Spleen (tissue), 11 donors: ENCODE data around the gene CYLD. TPM values are rescaled to one million over a fixed set of nuclear protein-coding genes. Genes with fewer than 3 reads are reported as not detected.

ENCODE experiments used
- DNase-seq: peaks from one replicate; pipeline ENCODE4 v3.0.0-alpha.2; 2020
- H3K27ac ChIP-seq, 8 donors: fragments of 200-600 bp; sonication (generic) in 7 of 8; 1 replicate in 4 of 8; 2 replicates in 4 of 8; pipeline versions ENCODE4 v1.5.0 to v1.8.0; 2016 to 2021; ENCODE audit warnings: inconsistent platforms in 4 of 8, mild to moderate bottlenecking in 4 of 8, moderate library complexity in 1 of 8
- H3K27me3 ChIP-seq, 7 donors: fragments of 200-600 bp; sonication (generic) in 6 of 7; replicated peaks in 1 of 7; 1 replicate in 4 of 7; 2 replicates in 3 of 7; pipeline versions ENCODE4 v1.5.0 to v1.8.0; 2016 to 2021; ENCODE audit warnings: inconsistent platforms in 3 of 7, mild to moderate bottlenecking in 1 of 7
- H3K36me3 ChIP-seq, 6 donors: fragments of 200-600 bp; sonication (generic) in 5 of 6; 1 replicate in 4 of 6; 2 replicates in 2 of 6; pipeline versions ENCODE4 v1.5.0 to v1.8.0; 2016 to 2021; ENCODE audit warnings: inconsistent platforms in 2 of 6
- H3K4me1 ChIP-seq, 6 donors: fragments of 200-600 bp; sonication (generic) in 5 of 6; 1 replicate in 3 of 6; 2 replicates in 3 of 6; pipeline versions ENCODE4 v1.5.0 to v1.8.0; 2016 to 2021; ENCODE audit warnings: inconsistent platforms in 3 of 6
- H3K4me3 ChIP-seq, 8 donors: fragments of 200-600 bp; sonication (generic) in 7 of 8; 1 replicate in 4 of 8; 2 replicates in 4 of 8; pipeline versions ENCODE4 v1.5.0 to v1.8.0; 2016 to 2021; ENCODE audit warnings: inconsistent platforms in 4 of 8, mild to moderate bottlenecking in 4 of 8, moderate library complexity in 2 of 8
- H3K9me3 ChIP-seq, 8 donors: fragments of 200-600 bp; sonication (generic) in 7 of 8; 1 replicate in 4 of 8; 2 replicates in 4 of 8; pipeline versions ENCODE4 v1.5.0 to v1.8.0; 2016 to 2021; ENCODE audit warnings: inconsistent platforms in 4 of 8
- POLR2A ChIP-seq, 3 donors: fragments of 450-650 bp; IDR thresholded peaks; one replicate each; pipeline ENCODE4 v1.5.1; 2017; ENCODE audit warnings: antibody characterized with exemption in 3 of 3, mild to moderate bottlenecking in 1 of 3
- POLR2AphosphoS5 ChIP-seq, 3 donors: sonication (generic); formaldehyde crosslinking; IDR thresholded peaks; one replicate each; pipeline ENCODE4 v1.5.1; 2017; ENCODE audit warnings: antibody characterized with exemption in 3 of 3
- WGBS, 5 donors: extraction: QIAGEN DNeasy Blood & Tissue Kit in 3 of 5; methylation state at CpG; one replicate each; pipeline versions ENCODE4 v1.1.5 to v1.1.7; 2013 to 2018; 5-methylcytosine and 5-hydroxymethylcytosine counted together
- intact Hi-C: fragments of 100-400 bp; cut with DNase I; formaldehyde crosslinking; loops from one replicate; pipeline ENCODE4 v1.15.0; 2023; ENCODE audit warnings: low total_unique reads
- polyA plus RNA-seq, 3 donors: library from polyadenylated mRNA; stranded (reverse); fragments of 200-250 nt; gene quantifications; one replicate each; pipeline ENCODE4 v1.2.1, GENCODE V29; 2013
- total RNA-seq, 7 donors: library from RNA; depleted of rRNA in 3 of 7; stranded (reverse); fragments of >200 nt in 3 of 7; fragmentation: NEBNext Ultra II Directional in 4 of 7; extraction: Animal tissue kit (Norgen Biotek cat#: 25700) in 4 of 7; gene quantifications; one replicate each; pipeline versions ENCODE4 v1.1.0 to v1.2.1, GENCODE V29; 2016 to 2021
- TF ChIP-seq, protein P1 (sequence below), 11 experiments: fragments of 200-600 bp in 7 of 11; fragments of 450-650 bp in 4 of 11; sonication (generic) in 4 of 11; IDR thresholded peaks in 8 of 11; conservative IDR thresholded peaks in 3 of 11; 1 replicate in 7 of 11; 2 replicates in 4 of 11; pipeline versions ENCODE4 v1.4.0 to v1.8.0; 2016 to 2021; ENCODE audit warnings: antibody characterized with exemption in 11 of 11, inconsistent platforms in 4 of 11, mild to moderate bottlenecking in 1 of 11
- donor health status: healthy with polysubstance abuse.
- donor health status: DM: no; HTN: no; CAD: no; lungs with moderate emphysema.
- donor health status: DM: no; HTN: no; CAD: no.
- donor health status: Bipolar disorder and iron deficiency.
- donor health status: healthy.
- donor health status: DM: no; HTN: no; CAD: no.
- donor health status: DM: yes; HTN: yes; CAD: no.

Gene CYLD
- total and polyA plus RNA-seq, 10 donors = 19.9 to 133 (median 103) TPM

DNA sequence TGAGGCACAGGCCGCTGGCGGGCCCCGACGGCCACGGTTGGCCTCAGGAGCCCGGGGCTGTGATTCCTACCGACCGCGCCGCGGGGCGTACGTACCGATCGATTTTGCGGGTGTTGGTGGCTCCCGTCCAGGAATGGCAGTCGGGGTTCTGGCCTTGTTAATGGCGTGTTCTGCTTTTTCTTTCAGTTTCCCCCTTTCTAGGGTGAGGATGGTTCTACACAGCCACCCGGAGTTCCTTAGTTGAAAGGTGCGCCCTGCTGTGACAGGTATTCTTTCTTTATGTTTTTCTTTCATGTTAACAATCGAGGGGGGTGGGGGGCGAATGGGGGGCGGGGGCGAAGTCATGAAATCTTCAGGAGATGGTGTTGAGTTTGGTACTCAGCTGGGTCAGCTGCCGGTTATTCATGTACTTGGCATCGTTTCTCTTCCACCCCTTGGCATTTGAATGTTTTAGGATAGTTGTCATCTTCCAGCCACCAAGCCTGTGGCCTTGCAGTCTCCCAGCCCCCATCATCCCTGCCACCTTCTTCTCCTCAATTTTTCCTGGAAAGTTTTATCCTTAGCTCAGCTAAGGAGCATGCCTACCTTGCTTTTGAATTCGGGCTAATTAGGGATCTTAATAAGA lies 802 bp downstream of the CYLD start:
- H3K4me1 ChIP-seq = peaks cover 48 to 64% (median 55%) of the 10 kb centered on the region in 6 donors
- peaks cover 0 to 28% (median 0%) of the 10 kb centered on the region in 6 donors for H3K36me3 ChIP-seq
- no peak for DNase-seq
- H3K27ac ChIP-seq = peak overlapping the region; percentile 98 to 100 (median 99)
- H3K4me3 ChIP-seq = peak overlapping the region; percentile 73 to 90 (median 83)
- peak in 1 of 3 donors; percentile 37 for TF ChIP-seq POLR2AphosphoS5 (IDR thresholded peaks at IDR 0.05)
- TF ChIP-seq POLR2A (IDR thresholded peaks at IDR 0.05) = no peak
- H3K9me3 ChIP-seq = no peaks in the 10 kb centered on the region
- no peaks in the 10 kb centered on the region for H3K27me3 ChIP-seq
- intact Hi-C loops = no loop called here
- whole genome bisulfite sequencing, 5 donors = 1 to 2% (median 1%) methylated on average over 22 to 28 of the region's 28 CpGs

GRCh38 chr16:50743581-50744225 lies 1.8 kb downstream of the CYLD start:
- no peaks in the 10 kb centered on the region for H3K9me3 ChIP-seq
- no peak for DNase-seq
- intact Hi-C loops = no loop called here
- peaks cover 53 to 74% (median 65%) of the 10 kb centered on the region in 6 donors for H3K4me1 ChIP-seq
- H3K4me3 ChIP-seq = peak overlapping the region; percentile 73 to 90 (median 83)
- H3K36me3 ChIP-seq = peaks cover 0 to 22% (median 0%) of the 10 kb centered on the region in 6 donors
- H3K27ac ChIP-seq = peak overlapping the region; percentile 29 to 100 (median 99)
- H3K27me3 ChIP-seq = no peaks in the 10 kb centered on the region
- TF ChIP-seq, protein P1, sequence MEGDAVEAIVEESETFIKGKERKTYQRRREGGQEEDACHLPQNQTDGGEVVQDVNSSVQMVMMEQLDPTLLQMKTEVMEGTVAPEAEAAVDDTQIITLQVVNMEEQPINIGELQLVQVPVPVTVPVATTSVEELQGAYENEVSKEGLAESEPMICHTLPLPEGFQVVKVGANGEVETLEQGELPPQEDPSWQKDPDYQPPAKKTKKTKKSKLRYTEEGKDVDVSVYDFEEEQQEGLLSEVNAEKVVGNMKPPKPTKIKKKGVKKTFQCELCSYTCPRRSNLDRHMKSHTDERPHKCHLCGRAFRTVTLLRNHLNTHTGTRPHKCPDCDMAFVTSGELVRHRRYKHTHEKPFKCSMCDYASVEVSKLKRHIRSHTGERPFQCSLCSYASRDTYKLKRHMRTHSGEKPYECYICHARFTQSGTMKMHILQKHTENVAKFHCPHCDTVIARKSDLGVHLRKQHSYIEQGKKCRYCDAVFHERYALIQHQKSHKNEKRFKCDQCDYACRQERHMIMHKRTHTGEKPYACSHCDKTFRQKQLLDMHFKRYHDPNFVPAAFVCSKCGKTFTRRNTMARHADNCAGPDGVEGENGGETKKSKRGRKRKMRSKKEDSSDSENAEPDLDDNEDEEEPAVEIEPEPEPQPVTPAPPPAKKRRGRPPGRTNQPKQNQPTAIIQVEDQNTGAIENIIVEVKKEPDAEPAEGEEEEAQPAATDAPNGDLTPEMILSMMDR (IDR thresholded peaks at IDR 0.05 in 8 of 11, conservative IDR thresholded peaks at IDR 0.05 in 3 of 11) = no peak
- no peak for TF ChIP-seq POLR2A (IDR thresholded peaks at IDR 0.05)
- TF ChIP-seq POLR2AphosphoS5 (IDR thresholded peaks at IDR 0.05) = no peak
- 31 to 43% (median 40%) methylated on average over 3 of the region's 3 CpGs for WGBS, 5 donors

GRCh38 chr16:50744881-50745280 lies 3.0 kb downstream of the CYLD start:
- 48 to 65% (median 51%) methylated on average over 3 of the region's 3 CpGs for WGBS, 5 donors
- Histone ChIP-seq H3K27me3 (no peaks in the 10 kb centered on the region), H3K9me3 (no peaks in the 10 kb centered on the region), H3K36me3 (peaks cover 0 to 30% (median 6%) of the 10 kb centered on the region in 6 donors), H3K4me3 (peak overlapping the region in 2 of 8 donors; percentile 8 to 90), H3K27ac (peak overlapping the region; percentile 23 to 100 (median 98)), H3K4me1 (peaks cover 55 to 86% (median 75%) of the 10 kb centered on the region in 6 donors)
- TF ChIP-seq POLR2A (IDR thresholded peaks at IDR 0.05) = no peak
- TF ChIP-seq, protein P1 (IDR thresholded peaks at IDR 0.05 in 8 of 11, conservative IDR thresholded peaks at IDR 0.05 in 3 of 11) = no peak
- TF ChIP-seq POLR2AphosphoS5 (IDR thresholded peaks at IDR 0.05) = no peak
- intact Hi-C loops = loop anchor here (5.0 kb wide), 1 partner anchor 78 kb away; no protein-coding TSS in a partner anchor
- no peak for DNase-seq

DNA sequence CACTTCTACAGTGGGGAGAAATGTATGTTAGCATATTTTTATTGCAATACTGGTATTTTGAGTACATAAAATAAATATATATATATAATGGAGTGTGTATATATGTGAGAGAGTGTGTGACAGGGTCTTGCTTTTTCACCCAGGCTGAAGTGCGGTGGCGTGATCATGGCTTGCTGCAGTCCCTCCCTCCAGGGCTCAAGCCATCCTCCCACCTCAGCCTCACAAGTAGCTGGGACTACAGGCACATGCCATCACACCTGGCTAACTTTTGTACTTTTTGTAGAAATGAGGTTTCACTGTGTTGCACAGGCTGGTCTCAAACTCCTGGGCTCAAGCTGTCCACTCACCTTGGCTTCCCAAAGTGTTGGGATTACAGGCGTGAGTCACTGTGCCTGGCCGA lies 4.1 kb downstream of the CYLD start:
- Histone ChIP-seq H3K36me3 (peaks cover 0 to 41% (median 12%) of the 10 kb centered on the region in 6 donors), H3K27ac (peak overlapping the region; percentile 53 to 100 (median 98)), H3K4me1 (peaks cover 61 to 90% (median 85%) of the 10 kb centered on the region in 6 donors), H3K9me3 (no peaks in the 10 kb centered on the region), H3K4me3 (peak overlapping the region in 2 of 8 donors; percentile 2 to 31), H3K27me3 (no peaks in the 10 kb centered on the region)
- no peak for TF ChIP-seq POLR2AphosphoS5 (IDR thresholded peaks at IDR 0.05)
- TF ChIP-seq, protein P1 (IDR thresholded peaks at IDR 0.05 in 8 of 11, conservative IDR thresholded peaks at IDR 0.05 in 3 of 11) = no peak
- TF ChIP-seq POLR2A (IDR thresholded peaks at IDR 0.05) = no peak
- DNase-seq = no peak
- intact Hi-C loops = loop anchor here (5.0 kb wide), 1 partner anchor 79 kb away; no protein-coding TSS in a partner anchor
- 73 to 90% (median 85%) methylated on average over 4 of the region's 4 CpGs for WGBS, 5 donors
